LoVo (cell line): Measurements from ENCODE around the gene NPBWR2.

Source experiments
- DNase-seq: peaks from one replicate; pipeline ENCODE4 v3.0.0-alpha.2; 2016; ENCODE audit warnings: low spot score

NPBWR2 gene

DNA sequence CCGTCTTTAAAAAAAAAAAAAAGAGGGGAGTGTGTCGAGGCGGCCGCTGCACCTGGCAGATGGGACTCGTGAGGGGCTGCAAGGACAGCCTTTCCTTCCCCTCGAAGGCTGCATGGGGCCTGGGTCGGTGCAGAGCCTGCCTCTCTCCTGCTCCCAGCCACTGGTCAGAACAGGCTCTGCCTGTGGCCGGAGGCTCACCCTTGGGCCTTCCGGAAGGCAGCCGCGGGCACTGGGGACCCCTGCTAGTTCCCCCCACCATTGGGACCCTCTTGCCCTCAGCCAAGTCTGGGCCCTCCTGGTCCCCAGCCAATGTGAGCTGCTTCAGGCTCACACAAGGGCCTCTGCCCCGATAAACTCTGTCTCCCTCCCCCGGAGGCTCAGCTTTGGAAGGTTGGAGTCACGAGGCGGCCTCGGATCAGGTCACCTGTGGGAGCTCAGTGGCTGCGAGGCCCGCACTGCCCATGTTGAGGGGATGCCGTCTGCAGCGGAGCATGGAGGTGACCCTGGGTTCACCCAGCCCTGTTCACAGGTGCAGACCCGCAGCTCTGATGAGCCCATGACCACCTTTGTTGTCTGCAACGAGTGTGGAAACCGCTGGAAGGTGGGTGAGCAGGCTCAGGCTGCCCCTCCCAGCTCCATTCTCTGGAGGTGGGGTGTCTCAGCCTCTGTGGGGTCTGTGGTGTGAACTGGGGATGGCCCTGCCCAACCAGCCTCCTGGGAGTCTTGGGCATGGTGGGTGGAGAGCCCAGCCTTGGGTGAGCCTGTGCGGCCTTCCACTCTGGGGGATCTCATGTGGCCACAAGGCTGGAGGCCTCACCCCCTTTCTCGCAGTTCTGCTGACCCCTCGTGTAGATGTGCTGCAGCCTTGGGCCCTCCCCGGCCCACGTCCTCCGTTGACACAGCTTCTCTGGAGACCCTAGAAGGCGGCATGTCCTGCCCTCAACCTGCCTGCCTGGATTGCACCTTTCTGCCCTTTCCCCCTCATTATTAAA is 35.7 kb downstream of the NPBWR2 start:
- DNase-seq: no peak

GRCh38 chr20:64070244-64070993 is 36.9 kb downstream of the NPBWR2 start:
- DNase-seq: no peak

DNA sequence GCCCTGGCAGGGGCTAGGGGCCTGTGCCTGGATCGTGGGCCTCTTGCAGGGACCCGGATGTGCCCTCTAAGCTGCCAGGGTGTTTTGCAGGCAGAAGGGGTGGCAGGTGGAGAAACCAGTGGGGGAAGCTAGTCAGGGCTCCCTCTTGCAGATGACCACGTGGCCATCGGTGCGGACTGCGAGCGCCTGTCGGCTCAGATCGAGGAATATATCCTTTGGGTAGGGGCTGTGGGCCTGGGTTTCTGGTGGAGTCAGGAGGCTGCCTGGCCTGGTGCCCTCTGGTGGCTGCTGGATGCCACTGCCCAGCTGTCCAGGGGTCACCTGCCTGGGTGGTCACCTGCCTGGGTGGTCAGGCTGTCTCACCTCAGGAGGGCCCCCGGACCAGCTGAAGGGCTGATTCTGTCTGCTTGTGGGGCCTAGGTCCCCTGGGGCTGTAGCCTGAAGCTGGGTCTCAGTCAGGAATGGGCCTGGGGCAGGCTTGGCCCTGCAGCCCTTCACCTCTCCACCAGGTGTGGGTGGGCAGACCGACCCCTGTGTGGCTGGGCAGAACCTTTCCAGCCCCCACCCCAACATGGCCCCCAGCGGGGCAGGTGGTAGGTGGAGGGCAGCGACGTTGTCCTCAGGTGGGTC is 37.6 kb downstream of the NPBWR2 start:
- peak; percentile 18 for DNase-seq

- no peak for DNase-seq
Observed at GRCh38 chr20:64069209-64069613, 38.2 kb downstream of the NPBWR2 start.

- no peak for DNase-seq
Observed at GRCh38 chr20:64068386-64069208, 38.8 kb downstream of the NPBWR2 start.

DNA sequence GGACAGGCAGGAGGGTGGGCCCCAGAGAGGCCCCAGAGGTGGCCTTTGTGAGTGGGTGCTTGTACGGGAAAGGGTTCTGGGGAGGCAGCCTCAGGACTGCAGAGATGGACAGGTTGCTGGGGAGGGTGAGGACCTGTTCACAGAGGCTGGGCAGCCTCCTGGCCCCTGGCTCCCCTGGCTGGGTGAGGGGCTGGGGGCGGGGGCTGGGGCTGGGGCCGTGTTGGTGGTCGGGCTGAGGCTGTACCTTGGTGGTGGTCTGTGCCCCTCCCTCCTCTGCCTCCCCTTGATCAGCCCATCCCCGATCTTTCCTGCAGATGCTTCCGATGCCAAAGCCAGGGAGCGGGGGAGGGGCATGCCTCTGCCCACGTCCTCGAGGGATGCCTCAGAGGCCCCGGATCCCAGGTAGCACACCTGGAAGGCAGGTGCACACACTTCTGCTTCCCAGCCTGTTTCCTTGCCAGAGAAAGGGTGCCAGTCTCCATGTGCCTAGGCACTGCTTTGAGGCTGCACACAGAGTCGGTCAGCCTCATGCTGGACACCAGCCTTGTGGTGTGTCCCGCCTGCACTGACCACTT is 39.5 kb downstream of the NPBWR2 start:
- DNase-seq: no peak

DNA sequence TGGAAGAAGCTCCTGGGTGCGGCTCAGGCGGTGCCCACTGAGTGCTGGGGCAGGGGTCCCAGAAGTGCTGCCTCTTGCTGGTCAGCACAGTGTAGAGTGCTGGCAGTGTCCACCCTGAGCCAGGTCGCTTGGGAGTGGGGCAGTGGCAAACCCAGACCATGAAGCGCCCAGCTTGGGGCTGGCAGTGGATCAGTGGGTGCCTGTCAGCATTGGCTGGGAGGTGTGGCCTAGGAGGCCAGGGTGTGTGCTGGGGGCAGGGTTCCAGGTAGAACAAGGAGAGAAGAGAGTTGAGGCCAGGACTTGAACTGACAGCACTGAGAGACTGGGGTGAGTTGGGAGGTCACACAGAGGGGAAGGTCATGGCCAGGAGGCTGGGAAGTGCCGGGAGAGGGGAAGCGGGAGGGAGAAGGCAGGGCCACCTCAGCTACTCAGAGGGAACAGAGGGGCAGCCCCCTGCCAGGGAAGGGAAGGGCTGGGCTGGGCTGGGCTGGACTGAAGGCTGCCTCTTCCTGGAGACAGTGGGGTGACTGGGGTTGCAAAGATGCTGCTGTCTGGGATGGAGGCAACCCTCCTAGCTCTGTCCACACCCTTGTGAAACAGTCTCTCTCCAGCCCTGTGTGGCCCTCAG is 40.2 kb downstream of the NPBWR2 start:
- no peak for DNase-seq

DNA sequence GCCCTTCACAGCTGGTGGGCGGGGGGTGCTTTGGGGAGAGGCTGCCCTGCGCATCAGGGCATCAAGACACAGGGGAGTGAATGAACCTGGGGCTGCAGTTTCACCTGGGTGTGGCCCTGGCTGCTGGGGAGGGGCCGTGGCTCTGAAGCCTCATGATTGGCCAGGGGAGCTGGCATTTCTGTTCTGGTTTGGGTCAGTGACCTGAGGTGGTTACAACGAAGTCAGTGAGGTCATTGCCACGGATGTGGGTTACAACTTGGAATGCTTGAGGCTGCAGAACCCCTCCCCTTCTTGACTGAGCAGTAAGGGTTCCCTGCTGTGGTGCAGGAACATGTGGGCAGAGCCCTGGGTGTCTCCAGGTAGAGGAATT is 41.4 kb downstream of the NPBWR2 start:
- DNase-seq: peak; percentile 51

DNA sequence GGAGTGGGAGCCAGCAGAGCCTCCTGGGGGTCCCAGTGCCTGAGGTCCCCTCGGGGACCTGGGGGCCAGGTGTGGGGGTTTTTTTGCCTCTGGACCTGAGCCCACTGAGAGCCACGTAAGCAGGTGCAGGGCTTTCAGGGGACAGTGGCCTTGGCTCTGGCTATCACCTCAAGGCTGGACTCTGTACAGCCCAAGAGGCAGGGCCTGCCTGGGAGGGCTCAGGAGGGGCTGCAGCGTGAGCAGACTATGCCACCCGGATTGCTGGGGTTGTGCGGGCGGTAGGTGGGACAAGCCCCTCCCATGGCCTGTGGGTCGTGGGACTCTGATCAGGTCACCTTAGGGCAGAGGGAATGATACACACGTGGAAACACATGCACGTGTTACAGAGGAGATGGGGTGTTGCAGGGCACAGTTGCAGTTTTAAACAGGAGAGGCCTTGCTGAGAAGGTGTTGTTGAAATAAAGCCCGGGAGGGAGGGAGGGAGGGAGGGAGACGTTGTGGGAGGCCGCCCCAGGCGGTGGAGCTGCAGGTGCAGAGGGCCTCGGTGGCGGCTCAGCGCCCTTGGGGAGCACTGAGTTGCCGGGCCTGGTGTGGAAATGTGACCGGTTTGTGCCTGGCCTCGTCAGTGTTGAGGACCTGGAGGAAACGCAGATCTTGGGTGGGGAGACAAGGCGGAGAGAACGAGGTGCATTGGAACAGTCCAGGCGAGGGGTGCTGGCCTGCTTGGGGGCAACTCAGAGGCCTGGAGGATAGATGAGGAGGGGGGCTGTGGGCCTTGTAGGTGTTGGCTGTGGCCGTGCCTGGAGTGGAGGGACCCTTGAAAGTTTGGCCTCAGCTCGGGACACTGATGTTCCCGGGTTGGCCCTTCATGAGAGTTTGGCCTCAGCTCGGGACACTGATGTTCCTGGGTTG is 42.0 kb downstream of the NPBWR2 start:
- DNase-seq: no peak

DNA sequence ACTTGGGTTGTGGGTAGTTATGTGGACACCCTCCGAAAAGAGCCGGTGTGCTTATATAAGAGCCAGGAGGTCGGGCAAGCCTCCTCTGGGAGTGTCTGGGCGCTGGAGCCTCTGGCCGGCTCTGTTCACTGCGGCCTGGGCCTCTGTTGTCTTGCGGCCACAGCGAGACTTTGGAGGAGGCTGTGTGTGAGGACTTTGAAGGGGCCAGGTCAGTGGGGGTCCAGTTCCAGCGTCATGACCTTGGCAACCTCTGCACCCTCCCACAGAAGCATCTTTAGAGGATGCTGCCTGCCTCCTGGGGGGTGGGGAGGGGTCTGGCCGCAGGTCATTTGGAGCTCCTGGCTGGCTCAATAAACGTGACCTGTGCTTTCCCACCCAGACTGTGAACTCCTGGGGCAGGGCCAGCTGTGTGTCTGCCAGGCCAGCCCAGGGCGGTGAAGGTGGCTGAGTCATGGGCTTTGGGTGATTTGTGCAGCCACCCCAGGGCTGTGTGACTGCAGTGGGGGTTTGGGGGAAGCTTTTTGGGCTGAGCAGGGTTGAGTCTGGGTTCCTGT is 43.1 kb downstream of the NPBWR2 start:
- peak; percentile 10 for DNase-seq

GRCh38 chr20:64063389-64064144 is 43.8 kb downstream of the NPBWR2 start:
- DNase-seq: no peak

DNA sequence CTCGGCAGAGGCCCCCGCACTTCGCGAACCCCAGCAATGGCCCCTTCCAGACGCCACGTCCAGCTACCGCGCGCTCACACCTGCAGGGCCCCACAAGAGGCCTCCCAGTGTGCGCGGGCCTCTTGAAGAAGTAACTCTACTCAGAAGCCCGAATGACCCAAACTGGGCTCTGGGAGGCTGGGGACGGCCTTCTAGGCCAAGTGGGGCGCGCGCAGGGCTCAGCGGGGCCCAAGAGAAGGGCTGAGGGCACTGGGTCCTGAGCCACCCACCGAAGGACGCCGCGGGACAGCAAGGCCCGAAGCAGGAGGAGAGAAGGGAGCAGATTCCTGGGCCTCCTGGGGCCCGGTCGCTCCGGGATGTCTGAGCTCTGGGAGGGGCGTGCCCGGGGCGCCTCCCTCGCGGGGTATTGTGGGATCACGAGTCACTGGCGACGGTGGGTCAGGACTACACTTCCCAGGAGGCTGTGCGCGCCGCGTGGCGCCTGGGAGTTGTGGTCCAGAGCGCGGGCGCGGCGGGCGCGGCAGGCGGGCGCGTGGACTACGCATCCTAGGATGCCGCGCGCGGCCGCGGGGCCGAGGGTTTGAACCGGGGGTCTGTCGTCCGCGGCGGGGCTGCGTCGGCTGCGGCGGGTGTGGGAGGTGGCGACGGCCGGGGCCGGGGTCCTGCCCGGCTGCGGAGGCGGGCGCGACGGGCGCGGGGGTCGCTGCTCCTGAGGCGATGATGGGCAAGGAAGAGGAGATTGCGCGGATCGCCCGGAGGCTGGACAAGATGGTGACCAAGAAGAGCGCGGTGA is 44.6 kb downstream of the NPBWR2 start, which contains the start of gene TCEA2:
Gene TCEA2, plus strand, starts transcription at position 603 of the 793 bp plus-strand sequence. Its CDS starts 115 bp downstream, at position 718.
- DNase-seq: peak; percentile 82

- no peak for DNase-seq
Observed at GRCh38 chr20:64062276-64062595, 45.1 kb downstream of the NPBWR2 start.

GRCh38 chr20:64058536-64058935 is 48.8 kb downstream of the NPBWR2 start:
- DNase-seq: no peak

- DNase-seq: peak; percentile 59
Observed at GRCh38 chr20:64057628-64058498, 49.5 kb downstream of the NPBWR2 start.

DNA sequence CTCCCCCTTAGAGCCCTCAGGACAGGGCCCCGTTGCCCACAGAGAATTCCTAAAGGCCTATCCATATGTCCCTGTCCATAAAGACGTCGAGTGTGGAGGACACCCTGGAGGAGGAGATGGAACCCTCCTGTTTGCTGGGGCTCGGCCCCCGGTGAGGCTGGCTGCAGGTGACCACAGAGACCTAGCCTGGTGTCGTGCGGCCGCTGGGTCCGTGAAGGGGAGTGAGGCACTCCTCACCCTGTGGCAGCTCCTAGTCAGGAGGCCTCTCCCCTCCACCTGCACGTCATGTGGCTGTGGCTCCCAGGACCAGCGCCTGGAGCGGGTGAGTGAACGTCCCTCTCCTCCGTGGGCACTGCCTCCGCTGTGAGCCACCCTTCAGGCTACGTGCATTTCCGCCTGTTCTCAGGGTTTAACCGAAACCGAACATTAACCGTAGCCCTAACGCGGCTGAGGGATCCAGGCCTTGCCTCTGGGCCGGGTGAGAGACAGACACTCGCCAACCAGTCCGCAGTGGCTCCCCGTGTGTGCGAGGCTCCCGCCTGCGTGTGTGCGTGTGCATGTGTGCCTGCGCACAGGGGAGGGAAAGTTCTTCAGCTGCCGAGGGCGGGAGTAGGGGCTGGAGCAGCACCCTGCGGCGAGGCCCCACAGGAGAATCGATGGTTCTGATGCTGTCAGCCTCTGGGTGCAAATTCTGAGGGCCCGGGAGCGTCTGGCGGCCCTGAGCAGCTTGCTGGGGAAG is 50.3 kb downstream of the NPBWR2 start:
- no peak for DNase-seq

DNA sequence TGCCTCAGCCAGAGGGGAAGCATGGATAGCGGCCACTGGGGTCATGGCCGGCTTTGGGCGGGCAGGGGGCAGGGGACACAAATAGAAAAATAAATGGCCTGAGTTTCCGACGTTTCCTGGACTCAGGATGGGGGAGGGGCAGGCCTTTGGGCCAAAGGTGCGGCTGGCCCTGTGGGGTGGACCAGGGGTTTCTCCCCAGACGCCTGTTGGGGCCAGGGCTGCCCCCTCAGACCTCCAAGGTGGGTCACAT is 50.8 kb downstream of the NPBWR2 start:
- DNase-seq: no peak
